SK-N-SH treated with all-trans-retinoic acid at 6 μM for 48 hours (cell line): ENCODE measurements around the gene TBX5.

ENCODE experiments used
- GLIS3 ChIP-seq: fragments of 250-450 bp; sonication (Bioruptor Pico); IDR thresholded peaks from 2 replicates; pipeline ENCODE4 v1.5.0; 2020; ENCODE audit warnings: mild to moderate bottlenecking, moderate library complexity
- POU6F1 ChIP-seq: fragments of 250-450 bp; sonication (Bioruptor Pico); IDR thresholded peaks from 2 replicates; pipeline ENCODE4 v1.8.0; 2021; ENCODE audit warnings: low read depth, mild to moderate bottlenecking, moderate library complexity, borderline replicate concordance
- ZC3H10 ChIP-seq: fragments of 250-450 bp; sonication (Bioruptor Pico); IDR thresholded peaks from 2 replicates; pipeline ENCODE4 v1.5.1; 2021; ENCODE audit warnings: mild to moderate bottlenecking, moderate library complexity
- ZFP30 ChIP-seq: fragments of 450-650 bp; formaldehyde crosslinking; IDR thresholded peaks from 2 replicates; pipeline ENCODE4 v1.5.0; 2022; ENCODE audit warnings: mild to moderate bottlenecking, moderate library complexity
- TF ChIP-seq, protein P1 (sequence below): fragments of 250-450 bp; sonication (Bioruptor Pico); IDR thresholded peaks from 2 replicates; pipeline ENCODE4 v1.8.0; 2020; ENCODE audit warnings: mild to moderate bottlenecking, moderate library complexity, borderline replicate concordance

GRCh38 chr12:114384739-114385138 is 21.2 kb downstream of the TBX5 start:
- TF ChIP-seq GLIS3 (CRISPR knock-in tag) (no peak), ZFP30 (CRISPR knock-in tag) (no peak), POU6F1 (CRISPR knock-in tag) (no peak), ZC3H10 (CRISPR knock-in tag) (no peak)
- TF ChIP-seq, protein P1, sequence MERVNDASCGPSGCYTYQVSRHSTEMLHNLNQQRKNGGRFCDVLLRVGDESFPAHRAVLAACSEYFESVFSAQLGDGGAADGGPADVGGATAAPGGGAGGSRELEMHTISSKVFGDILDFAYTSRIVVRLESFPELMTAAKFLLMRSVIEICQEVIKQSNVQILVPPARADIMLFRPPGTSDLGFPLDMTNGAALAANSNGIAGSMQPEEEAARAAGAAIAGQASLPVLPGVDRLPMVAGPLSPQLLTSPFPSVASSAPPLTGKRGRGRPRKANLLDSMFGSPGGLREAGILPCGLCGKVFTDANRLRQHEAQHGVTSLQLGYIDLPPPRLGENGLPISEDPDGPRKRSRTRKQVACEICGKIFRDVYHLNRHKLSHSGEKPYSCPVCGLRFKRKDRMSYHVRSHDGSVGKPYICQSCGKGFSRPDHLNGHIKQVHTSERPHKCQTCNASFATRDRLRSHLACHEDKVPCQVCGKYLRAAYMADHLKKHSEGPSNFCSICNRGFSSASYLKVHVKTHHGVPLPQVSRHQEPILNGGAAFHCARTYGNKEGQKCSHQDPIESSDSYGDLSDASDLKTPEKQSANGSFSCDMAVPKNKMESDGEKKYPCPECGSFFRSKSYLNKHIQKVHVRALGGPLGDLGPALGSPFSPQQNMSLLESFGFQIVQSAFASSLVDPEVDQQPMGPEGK, result no peak
